ENCODE results near the gene P3H4. TPM values are rescaled to one million over a fixed set of nuclear protein-coding genes. Genes with fewer than 3 reads are reported as not detected.
"Not testable (repeated sequence)": the region's sequence is repeated elsewhere in the genome, so short reads cannot be mapped to it uniquely, and the experiment has no call there.

Gene P3H4
- 1 to 10 TPM; 1.8 to 4.0 (median 2.9) TPM for total RNA-seq

- H3K4me3 ChIP-seq: peak within 1 kb of the TSS; percentile 56 to 88 (median 72)
- DNase-seq: peak; percentile 42 to 66
- H3K27ac ChIP-seq: peak within 1 kb of the TSS; percentile 51 to 63 (median 58)
- peaks cover 4 to 8% of the 10 kb centered on the region in 2 donors for H3K4me1 ChIP-seq
- in situ Hi-C loops (cut with MboI; ENCODE audit: low sequenced_read_pairs in 4 of 4) (no loop called here), intact Hi-C loops (cut with DNase I; ENCODE audit: low total_unique reads) (loop anchor here (2.0 kb wide), 2 partner anchors 35 to 53 kb away; partner anchors contain the start of gene KLHL11)
- no peaks in the 10 kb centered on the region for H3K36me3 ChIP-seq
- H3K27me3 ChIP-seq: no peaks in the 10 kb centered on the region
- TF ChIP-seq CTCF (IDR thresholded peaks at IDR 0.05 in 4 of 5, conservative IDR thresholded peaks at IDR 0.05 in 1 of 5) (peak; percentile 35 to 80 (median 68)), POLR2A (IDR thresholded peaks at IDR 0.05) (no peak)
- ATAC-seq: peak; percentile 79 to 89
- no peaks in the 10 kb centered on the region for H3K9me3 ChIP-seq
Observed at GRCh38 chr17:41811549-41812380, at the start of gene P3H4. P3H4 (minus strand) TSS chr17:41811949; CDS start chr17:41811915, 34 bp downstream.

DNA sequence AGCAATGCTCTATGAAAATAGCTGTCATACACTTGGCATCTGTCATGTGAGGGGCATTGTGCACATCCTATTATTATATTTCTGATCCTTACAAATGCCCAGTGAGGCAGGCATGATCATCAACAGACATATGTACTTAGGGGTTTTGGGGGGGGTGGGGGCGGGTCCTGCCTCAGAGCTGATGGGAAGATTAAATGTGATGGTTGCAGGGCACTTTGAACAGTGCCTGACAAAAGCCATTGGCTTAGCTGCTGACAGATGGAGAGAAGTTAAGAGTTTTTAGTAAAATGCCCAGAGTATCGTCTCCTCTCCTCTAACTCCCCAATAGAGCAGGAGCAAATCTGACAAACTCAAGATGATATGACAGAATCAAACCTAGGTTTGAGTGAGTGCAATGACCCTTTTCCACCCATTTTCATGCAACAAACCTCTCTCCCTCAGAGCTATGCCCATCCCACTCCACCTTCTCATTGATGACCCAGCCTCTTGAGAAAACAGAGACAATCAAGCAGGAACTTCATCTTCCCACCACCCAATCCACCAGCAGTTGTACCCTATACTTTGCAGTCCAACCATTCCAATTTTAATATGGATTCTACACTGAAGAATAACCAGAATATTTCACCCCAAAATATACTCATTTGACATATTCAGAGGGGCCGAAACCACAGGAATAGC lies 48.6 kb upstream of the P3H4 start:
- ATAC-seq: no peak
- Histone ChIP-seq H3K4me1 (peaks cover 20 to 35% of the 10 kb centered on the region in 2 donors), H3K9me3 (no peaks in the 10 kb centered on the region), H3K27ac (no peak overlapping the region), H3K27me3 (no peaks in the 10 kb centered on the region), H3K36me3 (no peaks in the 10 kb centered on the region), H3K4me3 (no peak overlapping the region)
- in situ Hi-C loops (cut with MboI; ENCODE audit: low sequenced_read_pairs in 4 of 4) (no loop called here), intact Hi-C loops (cut with DNase I; ENCODE audit: low total_unique reads) (no loop called here)
- no peak for DNase-seq
- TF ChIP-seq POLR2A (IDR thresholded peaks at IDR 0.05): no peak

- ATAC-seq; intact Hi-C loops (cut with DNase I; ENCODE audit: low total_unique reads); H3K4me3 ChIP-seq; H3K27me3 ChIP-seq; in situ Hi-C loops (cut with MboI; ENCODE audit: low sequenced_read_pairs in 4 of 4); DNase-seq; H3K27ac ChIP-seq; H3K9me3 ChIP-seq: not testable (repeated sequence)
- H3K36me3 ChIP-seq: peaks cover 0 to 11% of the 10 kb centered on the region in 2 donors
- peaks cover 13 to 16% of the 10 kb centered on the region in 2 donors for H3K4me1 ChIP-seq
Observed at GRCh38 chr17:41851382-41851781, 39.6 kb upstream of the P3H4 start.

- no peak for ATAC-seq
- in situ Hi-C loops (cut with MboI; ENCODE audit: low sequenced_read_pairs in 4 of 4): no loop called here
Observed at GRCh38 chr17:41849251-41849990, 37.7 kb upstream of the P3H4 start.

More at GRCh38 chr17:41849251-41849990, 37.7 kb upstream of the P3H4 start:
- peaks cover 0 to 8% of the 10 kb centered on the region in 2 donors for H3K36me3 ChIP-seq
- peak overlapping the region in 1 of 4 donors; percentile 4 for H3K27ac ChIP-seq
- intact Hi-C loops (cut with DNase I; ENCODE audit: low total_unique reads): no loop called here
- TF ChIP-seq CTCF (IDR thresholded peaks at IDR 0.05 in 4 of 5, conservative IDR thresholded peaks at IDR 0.05 in 1 of 5) (no peak), POLR2A (IDR thresholded peaks at IDR 0.05) (no peak)
- no peaks in the 10 kb centered on the region for H3K9me3 ChIP-seq
- no peak for DNase-seq
- H3K27me3 ChIP-seq: no peaks in the 10 kb centered on the region
- H3K4me1 ChIP-seq: peaks cover 13 to 16% of the 10 kb centered on the region in 2 donors
- no peak overlapping the region for H3K4me3 ChIP-seq
